HG03457 (cell line): Measurements from ENCODE around the gene PRDM7.
"Not testable (repeated sequence)": the region's sequence is repeated elsewhere in the genome, so short reads cannot be mapped to it uniquely, and the experiment has no call there.

ENCODE experiments used
- ATAC-seq: cut with Tn5 transposase; IDR thresholded peaks from one replicate; pipeline ENCODE4 v1.9.1; 2021; ENCODE audit warnings: moderate number of reproducible peaks; ENCODE audit not compliant: unreplicated experiment

PRDM7 gene

DNA sequence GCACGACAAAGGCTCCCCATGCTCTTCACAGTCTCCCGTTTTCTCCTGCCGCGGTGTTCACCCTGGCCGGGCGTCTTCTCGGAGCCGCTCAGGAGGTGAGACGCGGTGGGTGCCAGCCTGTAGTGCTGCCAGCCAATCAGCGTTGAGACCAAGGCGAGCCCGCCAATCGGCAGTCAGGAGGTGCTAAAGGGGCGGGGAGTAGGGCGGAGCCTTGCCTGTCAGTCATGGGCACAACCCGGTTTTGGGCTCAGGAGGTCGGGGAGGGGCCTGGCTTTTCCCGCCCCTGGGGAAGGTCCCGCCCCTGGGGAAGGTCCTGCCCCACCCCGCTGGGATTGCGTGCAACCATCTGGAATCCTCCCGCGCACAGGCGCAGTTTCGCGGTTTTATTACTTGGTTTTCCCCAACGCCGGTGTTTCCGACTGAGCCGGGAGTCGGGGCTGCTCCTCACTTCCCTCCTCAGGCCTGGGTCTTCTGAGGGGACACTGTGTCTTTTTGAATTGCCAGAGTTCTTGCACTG lies at the start of gene PRDM7:
PRDM7 (minus strand) TSS at position 92 of the 517 bp plus-strand sequence. CDS start 1,421 bp downstream, outside the sequence.
- peak; percentile 88 for ATAC-seq

DNA sequence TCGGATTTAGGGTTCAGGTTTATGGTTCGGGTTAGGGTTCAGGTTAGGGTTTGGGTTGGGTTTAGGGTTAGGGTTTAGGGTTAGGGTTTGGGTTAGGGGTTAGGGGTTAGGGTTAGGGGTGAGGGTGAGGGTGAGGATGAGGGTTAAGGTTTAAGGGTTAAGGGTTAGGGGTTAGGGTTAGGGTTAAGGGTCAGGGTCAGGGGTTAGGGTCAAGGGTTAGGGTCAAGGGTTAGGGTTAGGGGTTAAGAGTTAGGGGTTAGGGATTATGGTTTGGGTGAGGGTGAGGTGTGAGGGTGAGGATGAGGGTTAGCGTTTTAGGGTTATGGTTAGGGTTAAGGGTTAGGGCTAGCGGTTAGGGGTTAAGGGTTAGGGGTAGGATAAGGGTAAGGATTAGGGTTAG lies 44.7 kb upstream of the PRDM7 start:
- not testable (repeated sequence) for ATAC-seq

DNA sequence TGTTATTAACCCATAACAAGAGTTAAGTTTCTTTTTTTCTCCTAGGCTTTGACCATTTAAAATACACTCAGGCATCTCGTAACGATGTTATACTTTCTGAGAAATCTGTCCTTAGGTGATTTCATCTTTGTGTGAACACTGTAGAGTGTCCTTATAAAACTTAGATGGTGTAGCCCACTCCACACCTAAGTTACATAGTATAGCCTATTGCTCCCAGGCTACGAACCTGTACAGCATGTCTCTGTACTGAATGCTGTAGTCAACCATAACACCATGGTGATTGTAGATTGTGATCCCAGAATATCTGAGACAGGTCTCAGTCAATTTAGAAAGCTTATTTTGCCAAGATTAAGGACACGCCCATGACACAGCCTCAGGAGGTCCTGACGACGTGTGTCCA lies 30.5 kb upstream of the PRDM7 start:
- ATAC-seq: not testable (repeated sequence)

DNA sequence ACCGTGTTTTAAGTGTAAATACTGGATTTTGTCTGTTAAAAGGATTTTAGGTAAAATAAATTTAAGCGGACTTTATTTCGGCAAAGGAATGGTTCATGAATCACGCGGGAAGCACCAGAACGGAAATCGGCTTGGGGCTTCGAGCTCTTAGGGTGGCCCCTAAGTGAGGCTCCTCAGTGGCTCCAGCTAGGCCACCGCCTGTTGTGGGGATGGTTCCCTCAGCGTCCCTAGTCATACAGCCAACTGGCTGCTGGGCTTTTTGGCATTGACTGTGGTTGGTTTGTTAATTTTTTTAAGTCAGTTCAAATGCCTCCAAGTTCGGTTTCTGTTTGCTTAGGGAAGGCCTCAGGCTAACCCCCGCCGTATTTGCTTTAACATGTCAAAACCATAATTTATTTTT lies 29.9 kb upstream of the PRDM7 start:
- ATAC-seq: not testable (repeated sequence)

DNA sequence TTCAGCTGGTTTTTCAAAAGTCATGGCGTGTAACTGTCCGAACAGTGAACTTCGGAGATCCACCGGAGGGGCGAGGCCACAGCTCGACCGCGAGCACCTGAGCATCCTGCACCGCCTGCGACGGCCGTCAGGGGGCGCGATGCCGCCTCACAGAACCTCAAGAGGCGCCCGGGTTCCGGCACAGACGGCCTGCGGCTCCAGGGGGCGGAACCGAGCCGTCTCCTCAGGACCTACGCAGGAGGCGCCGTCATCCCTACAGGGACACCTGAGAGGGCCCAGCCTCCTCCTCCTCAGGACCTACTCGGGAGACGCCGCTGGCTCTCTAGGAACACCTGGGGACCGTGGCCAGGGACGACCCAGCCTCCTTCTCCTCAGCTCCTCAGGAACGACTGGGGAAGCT lies 29.1 kb upstream of the PRDM7 start:
- peak; percentile 67 for ATAC-seq

DNA sequence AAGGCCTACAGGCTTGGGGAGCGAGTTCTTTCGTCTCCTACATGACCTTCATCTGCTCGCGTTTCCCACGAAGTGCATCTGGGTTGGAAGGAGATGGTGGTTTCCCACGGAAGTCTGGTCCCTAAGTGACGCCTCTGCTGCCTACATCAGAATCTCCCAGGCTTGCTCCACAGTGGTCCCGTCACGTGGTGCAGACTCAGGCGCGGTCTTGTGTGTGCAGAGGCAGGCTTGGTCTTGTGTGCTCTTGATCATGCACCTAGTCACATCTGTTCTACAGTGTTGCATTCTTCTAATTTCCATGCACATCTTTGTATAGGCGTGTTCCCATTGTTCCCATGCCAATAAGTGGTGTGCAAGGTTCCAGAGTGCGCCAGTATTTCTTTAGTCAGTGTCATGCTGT lies 27.6 kb upstream of the PRDM7 start:
- ATAC-seq: not testable (repeated sequence)

DNA sequence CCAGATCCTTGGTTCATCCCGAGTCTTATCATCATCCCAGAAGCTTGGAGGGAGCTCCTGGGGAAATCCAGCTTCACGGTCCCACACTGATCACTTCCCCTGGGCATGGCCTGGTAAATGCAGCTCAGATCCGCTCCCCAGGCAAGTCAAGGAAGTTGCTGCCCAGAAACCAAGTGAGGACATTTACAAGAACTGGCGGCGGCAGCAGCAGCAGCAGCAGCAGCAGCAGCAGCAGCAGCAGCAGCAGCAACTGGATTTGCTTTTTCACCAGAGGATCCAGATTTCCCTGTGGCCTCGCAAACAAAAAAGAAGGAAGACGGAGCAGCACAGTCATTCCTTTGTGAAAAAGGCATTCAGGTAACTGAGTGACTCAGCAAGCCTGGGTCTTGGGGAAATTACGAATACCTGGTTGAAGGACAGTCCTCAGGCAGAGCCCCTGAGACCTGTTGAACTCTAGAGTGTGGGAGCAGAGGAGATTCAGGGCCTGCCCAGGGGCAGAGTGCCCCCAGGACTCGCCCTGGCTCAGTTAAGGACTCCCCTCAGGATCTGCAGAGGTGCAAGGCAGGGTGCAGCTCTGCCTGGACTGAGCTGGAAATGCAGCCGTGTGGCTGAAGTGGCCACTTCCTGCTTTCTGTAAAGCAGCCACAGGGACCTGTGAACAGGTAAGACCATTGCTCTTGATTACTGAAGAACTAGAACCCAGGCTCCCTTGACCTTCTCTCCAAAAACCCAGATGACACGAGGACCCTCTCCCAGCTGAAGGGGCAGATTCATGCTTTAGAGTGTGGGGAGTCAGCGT lies 25.2 kb upstream of the PRDM7 start:
- not testable (repeated sequence) for ATAC-seq

DNA sequence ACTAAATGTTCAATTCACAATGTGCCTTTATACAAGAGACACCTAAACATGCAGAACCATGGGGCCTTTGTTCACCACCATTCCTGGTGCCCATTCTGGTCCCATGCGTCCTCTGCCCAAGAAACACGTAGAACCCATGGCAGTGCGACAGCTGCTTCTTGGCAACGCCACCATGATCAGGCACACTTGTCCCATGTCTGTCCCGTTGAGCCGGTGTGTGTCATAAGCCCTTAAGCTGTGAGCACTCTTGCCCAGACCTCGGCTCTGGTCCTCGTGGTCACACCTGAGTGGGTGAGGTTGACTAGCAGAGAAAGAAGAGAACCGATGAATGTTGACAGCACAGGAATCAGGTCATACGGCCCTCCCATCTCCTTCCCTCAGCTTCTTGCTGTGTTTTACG lies 24.2 kb upstream of the PRDM7 start:
- ATAC-seq: not testable (repeated sequence)

DNA sequence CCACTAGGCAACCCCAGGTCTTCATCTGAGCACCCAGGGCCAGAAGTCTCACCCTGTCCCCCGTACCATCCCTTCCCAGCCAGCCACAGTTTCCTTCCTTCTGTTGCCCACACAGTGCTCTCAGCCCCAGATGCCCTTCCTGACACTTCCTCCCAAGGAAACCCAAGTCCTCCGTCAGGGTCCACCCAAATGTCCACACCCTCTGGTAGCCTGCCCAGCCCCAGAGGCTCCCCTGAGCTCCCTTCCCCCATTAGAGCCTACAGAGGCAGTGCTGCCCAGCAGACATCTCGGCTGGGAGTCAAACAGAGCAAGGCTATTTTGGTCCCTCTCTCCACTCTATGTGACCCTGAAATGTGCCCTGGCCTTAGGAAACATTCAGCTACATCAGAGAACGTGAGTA lies 23.7 kb upstream of the PRDM7 start:
- ATAC-seq: not testable (repeated sequence)

DNA sequence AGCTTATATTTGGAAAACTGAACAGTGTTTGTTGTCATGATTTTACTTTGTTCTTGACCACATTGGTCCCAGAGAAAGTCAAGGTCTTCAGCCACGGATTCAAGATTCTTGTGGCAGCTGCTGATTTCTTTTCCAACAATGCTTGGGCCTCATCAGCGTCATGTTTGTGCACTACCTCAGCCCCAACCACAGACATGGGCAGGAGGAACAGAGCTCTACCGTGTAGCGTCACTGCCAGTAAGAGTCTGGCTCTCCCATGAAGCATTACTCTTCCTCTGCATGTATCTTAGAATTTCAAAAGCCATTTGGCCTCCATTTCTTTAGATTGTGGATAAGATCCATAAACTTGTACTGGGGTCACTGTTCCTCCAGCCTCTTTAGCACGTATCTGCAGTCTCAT lies 23.1 kb upstream of the PRDM7 start:
- not testable (repeated sequence) for ATAC-seq

DNA sequence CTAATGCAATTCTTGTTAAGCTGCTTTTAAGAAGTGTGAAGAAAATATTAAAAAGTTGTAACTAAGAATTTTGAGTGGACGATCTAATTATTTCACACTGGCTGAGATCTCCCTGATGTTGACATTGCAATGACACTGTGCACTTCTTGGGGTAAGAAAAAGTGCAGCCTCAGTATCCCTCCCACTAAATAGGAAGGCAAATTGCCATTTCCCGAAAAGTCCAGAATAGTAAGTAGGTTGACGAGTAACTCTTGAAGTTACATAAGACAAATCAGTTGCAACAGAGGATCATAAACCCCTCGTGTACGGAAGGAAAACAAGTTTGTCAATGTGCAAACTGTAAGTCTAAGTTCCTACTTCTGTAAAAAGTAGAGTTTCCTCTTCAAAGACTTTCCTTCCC lies 21.8 kb upstream of the PRDM7 start:
- not testable (repeated sequence) for ATAC-seq

DNA sequence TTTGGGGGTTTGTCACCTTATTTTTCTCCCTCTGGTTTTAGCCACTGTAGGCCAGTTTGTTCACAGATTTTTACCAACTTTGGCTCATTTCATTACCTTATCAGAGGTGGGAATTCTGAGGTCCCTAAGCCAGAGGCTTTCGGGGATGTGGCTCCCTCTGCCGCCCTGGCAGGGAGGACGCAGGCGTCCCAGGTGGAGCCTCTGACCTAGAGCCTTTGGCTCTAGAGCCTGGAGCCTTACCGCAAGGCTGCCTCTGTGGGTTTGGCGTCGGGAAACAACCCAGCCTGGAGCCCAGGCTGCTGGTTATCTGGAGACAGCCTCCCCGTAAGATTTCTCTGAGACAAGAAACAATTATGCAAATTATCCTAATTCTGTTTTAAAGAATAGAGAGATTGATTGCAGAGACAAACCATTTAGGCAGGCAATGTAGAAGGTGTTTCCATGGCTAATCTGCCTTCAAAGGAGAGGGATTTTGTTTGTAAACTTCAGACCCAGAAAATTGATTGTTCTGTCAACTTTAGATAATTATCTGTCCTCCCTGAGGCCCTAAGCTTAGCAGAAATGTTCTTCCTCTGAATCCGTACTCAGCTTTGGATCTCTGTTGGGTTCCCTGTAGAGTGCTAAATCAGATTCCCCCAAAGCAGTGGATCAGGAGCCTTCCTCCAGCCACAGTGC lies 20.0 kb upstream of the PRDM7 start:
- ATAC-seq: not testable (repeated sequence)

DNA sequence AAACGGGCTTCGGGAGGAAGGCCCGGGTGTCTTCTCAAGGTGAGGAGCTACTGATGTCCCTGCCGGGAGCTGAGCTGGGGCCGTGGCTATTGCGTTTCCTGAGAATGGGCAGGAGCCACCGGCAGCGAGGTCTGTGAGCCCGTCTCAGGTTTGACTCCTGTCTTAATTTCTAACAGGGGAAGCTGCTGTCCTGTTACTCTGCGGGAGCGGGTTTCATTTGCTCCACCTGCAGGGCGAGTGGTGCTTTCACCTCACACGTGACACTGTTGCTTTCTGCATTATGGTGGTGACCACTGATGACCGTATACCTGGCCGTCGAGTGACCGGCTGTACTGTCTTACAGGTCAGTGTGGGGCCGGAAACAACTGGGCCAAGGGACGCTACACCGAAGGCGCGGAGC lies 17.7 kb upstream of the PRDM7 start:
- ATAC-seq: not testable (repeated sequence)

DNA sequence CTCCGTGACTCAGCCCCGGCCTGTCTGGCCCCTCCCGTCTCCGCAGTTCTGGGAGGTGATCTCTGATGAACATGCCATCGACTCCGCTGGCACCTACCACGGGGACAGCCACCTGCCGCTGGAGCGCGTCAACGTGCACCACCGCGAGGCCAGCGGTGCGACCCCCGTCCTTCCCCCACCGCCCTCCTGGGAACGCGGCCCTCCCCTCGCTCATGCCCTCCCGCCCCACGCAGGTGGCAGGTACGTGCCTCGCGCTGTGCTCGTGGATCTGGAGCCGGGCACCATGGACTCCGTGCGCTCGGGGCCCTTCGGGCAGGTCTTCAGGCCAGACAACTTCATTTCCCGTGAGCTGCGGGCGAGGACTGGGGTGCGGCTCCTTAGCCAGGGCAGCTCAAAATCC lies 17.2 kb upstream of the PRDM7 start:
- ATAC-seq: not testable (repeated sequence)

DNA sequence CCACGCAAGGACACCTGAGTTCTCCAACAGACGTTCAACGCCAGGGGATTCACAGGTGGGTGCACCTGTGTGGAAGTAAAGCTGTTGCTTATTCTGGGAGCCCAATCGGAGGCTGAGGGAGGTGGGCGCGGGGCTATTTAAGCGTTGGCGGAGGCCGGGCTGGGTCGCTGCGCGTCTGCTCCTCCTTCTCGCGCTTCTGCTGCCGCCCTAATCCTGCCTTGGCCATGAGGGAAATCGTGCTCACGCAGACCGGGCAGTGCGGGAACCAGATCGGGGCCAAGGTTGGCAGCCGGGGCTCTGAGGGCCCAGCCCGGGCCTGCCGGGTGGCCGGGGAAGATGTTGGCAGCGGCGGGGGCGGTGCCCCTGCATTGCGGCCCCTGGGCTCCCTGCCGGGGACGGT lies 16.7 kb upstream of the PRDM7 start:
- ATAC-seq: not testable (repeated sequence)

DNA sequence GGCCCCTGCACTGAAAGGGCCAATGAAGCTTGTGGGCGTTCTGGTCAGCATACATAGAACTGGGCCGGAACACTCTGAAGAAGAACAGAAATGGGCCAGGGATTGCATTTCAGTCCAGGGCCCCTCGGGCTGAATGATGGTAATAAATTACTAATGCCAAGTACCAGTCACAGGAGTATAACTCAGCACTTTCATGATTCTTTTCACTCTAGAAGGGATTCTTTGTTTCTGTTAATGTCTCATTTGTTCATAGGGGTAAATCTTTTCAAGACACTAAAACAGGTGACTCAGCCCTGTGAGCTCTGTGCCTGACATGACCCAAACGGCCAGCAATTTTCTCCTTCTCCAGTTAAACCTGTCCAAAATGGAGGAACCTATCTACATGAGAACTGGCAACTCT lies 15.7 kb upstream of the PRDM7 start:
- not testable (repeated sequence) for ATAC-seq

DNA sequence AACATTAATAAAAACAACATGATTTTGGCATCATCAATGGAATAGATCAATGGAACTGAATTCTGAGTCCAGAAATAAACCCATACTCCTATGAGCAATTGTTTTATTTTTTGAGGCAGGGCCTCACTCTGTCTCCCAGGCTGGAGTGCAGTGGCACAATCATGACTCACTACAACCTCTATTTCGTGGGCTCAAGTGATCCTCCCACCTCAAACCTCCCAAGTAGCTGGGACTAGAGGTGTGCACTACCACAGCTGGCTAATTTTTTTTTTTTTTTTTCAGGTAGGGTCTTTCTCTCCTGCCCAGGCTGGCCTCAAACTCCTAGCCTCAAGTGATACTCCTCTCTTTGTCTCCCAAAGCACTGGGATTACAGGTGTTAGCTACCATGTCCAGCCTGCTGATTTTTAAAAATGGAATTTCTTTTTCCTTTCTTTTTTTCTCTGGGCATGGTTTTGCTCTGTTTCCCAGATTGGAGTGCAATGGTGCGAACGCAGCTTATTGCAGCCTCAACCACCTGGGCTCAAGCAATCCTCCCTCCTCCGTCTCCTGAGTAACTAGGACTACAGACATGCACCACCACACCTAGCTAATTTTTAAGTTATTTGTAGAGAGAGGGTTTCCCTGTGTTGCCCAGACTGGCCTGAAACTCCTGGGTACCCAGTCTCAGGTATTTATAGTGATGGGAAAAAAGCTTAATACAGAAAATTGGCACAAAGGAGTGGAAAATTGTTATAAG lies 7.3 kb upstream of the PRDM7 start:
- no peak for ATAC-seq

DNA sequence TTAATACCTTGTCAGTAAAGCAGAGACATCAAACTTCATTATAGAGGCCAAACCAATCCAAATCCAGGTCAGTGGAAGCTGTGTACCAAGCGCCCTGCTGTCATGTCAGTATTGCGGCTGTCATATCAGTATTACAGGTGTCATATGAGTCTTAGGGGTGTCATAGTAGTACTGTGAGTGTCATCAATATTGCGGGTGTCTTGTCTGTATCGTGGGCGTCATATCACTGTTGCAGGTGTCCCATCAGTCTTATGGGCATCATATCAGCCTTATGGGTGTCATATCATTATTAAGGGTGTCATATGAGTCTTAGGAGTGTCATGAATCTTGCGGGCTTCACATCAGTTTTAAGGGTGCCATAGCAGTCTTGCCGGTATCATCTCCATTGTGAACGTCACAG lies 6.0 kb upstream of the PRDM7 start:
- no peak for ATAC-seq

DNA sequence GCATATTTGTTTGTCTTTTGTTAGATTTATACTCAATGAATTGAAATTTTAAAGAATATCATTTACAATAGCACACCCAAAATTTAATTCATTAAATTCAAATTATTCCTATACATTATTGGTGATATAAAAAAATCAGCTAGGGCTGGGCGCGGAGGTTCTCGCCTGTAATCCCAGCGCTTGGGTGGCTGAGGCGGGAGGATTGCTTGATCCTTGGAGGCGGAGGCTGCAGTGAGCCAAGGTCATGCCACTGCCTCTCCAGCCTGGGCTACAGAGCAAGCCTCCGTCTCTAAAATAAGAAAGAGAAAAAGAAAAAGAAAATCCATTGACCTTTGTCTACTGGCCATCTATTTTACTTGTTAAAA lies 4.5 kb upstream of the PRDM7 start:
- ATAC-seq: no peak

DNA sequence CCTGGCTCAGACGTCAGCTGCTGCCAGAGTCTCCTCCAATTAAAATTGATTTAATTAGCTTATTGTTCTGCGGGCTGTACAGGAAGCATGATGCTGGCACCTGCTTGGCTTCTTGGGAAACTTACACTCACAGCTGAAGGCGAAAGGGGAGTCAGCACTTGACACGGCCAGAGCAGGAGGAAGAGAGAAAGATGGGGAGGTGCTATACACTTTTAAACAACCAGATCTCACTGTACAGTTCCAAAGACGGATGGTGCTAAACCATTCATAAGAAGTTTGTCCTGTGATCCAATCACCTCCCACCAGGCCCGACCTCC lies 1.4 kb upstream of the PRDM7 start:
- ATAC-seq: no peak

DNA sequence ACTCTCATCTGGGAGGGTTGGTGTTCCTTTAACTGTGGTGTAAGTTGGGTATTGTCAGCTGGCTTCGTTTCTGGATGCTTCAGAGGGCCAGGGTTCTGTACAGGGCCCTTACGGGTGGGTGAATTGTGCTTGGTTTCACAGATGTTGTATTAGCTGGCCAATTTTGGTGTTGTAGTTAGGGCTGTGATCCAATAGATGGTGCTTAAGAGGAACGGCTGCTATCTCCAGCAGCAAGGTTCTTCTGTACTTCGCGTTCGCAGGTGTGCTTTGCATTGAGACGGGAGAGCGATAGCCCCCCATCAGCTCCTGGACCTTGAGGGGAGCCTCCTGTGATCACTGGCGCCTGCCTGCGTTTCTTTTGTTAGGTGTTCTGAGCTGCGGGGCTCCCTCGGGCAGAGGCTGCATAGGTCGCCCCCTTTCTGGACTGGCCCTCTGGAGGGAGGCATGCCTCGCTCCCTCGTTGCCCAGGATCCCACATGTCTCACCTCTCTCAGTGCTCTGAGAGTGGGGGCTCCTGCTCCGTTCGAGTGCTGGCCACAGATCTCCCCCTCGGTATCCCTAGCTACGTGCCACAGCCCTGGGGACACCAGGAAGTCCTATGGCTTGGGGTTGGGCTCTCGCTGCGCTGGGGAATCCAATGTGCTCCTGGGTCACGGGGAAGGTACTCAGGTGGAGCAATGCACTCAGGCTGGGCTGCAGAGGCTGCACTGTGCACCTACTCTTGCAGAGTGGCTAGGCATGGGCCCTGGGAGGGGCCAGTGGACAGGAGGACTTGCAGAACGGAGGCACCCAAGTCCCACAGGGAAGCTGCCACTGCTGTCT lies 837 bp upstream of the PRDM7 start:
- peak; percentile 21 for ATAC-seq
